GM12864 (cell line): ENCODE data around the gene STRBP.

Source experiments
- DNase-seq: peaks from one replicate; pipeline ENCODE4 v3.0.0-alpha.2; 2011; ENCODE audit warnings: low read depth
- H3K4me3 ChIP-seq: 2 replicates; pipeline ENCODE4 v1.5.1; 2011; ENCODE audit warnings: mild to moderate bottlenecking, low read depth, low read length, control low read depth
- TF ChIP-seq, protein P1 (sequence below): IDR thresholded peaks from 2 replicates; pipeline ENCODE4 v1.5.1; 2011; ENCODE audit warnings: low read depth, mild to moderate bottlenecking, moderate library complexity, low read length, control low read depth, inconsistent platforms; ENCODE audit errors: missing control alignments

The STRBP gene

DNA sequence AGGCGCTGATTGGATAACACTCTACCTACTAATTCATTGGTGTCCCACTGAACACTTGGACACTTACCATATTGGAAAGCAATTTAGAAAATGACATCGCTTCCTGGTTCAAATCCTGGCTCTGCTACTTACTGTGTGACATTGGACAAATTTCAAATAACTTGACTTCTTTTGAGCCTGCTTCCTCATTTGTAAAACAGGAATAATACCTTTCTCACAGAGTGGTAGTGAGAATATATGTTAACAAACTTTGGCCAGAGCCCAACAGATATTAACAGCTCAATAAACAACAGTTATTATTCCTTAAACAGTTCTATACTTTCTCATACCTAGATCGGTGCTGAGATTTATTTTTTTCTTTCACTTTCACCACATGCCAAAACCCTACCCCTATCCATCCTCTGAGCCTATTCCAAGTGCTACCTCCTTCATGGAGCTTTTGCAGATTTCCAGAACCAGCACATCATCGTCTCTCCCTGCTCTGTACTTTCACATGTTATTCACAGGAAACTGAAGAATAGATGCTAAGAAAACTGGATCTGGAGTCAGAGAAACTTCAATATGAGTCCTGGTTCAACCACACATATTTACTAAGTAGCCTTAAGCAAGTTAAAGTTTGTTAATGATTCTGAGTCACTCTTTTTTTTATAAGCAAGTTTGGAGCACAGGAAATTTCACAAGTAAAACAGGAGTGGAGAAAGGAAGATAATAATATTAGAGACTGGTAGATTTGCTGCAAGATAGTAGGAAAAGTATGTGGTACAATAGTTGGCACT is 92.3 kb downstream of the STRBP start:
- peak overlapping the region; percentile 46 for H3K4me3 ChIP-seq
- TF ChIP-seq, protein P1, sequence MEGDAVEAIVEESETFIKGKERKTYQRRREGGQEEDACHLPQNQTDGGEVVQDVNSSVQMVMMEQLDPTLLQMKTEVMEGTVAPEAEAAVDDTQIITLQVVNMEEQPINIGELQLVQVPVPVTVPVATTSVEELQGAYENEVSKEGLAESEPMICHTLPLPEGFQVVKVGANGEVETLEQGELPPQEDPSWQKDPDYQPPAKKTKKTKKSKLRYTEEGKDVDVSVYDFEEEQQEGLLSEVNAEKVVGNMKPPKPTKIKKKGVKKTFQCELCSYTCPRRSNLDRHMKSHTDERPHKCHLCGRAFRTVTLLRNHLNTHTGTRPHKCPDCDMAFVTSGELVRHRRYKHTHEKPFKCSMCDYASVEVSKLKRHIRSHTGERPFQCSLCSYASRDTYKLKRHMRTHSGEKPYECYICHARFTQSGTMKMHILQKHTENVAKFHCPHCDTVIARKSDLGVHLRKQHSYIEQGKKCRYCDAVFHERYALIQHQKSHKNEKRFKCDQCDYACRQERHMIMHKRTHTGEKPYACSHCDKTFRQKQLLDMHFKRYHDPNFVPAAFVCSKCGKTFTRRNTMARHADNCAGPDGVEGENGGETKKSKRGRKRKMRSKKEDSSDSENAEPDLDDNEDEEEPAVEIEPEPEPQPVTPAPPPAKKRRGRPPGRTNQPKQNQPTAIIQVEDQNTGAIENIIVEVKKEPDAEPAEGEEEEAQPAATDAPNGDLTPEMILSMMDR = no peak
- no peak for DNase-seq

DNA sequence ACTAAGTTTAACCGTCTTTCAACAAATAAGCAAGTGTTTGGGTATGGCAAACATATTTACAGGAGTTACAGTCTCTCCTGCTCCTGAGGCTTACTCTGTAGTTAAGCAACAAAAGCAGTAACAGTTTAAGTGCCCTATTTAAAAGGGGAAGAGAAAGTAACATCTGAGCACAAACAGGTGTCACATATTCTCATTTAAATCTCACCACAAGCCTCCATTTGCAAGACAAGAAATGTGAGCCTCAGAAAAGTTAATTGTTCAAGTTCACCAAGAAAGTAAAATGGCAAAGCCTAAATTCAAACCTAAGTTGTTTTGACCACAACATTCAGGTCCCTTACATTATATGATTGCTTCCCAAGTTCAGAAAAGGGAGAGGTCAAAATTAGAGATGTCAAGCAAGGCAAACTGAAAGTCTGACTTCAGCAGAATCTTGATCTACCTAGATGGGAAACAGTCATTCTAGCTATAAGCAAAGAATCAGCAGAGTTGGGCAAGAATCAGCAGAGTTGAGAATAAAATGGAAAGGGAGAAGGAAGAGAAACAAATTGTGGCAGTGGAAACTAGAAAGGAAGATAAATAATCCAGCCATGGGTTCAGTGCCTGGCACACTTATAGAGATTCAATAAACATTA is 93.4 kb downstream of the STRBP start:
- H3K4me3 ChIP-seq = peak overlapping the region; percentile 6; the same call in 1 of the 2 replicates
- TF ChIP-seq, protein P1 = no peak
- DNase-seq = peak; percentile 74

DNA sequence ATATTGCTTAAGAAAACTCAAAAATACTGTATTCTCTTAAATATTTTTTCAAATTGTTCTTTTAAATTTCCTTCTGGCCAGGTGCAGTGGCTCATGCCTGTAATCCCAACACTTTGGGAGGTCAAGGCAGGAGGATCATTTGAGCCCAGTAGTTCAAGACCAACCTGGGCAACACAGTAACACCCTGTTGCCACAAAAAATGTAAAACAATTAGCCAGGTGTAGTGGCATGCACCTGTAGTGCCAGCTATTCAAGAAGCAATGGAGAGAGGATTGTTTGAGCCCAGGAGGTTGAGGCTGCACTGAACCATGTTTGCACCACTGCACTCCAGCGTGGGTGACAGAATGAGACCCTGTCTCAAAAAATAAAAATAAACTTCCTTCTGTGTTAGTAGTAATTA is 94.3 kb downstream of the STRBP start:
- DNase-seq = no peak
- TF ChIP-seq, protein P1 = no peak
- H3K4me3 ChIP-seq = no peak overlapping the region

DNA sequence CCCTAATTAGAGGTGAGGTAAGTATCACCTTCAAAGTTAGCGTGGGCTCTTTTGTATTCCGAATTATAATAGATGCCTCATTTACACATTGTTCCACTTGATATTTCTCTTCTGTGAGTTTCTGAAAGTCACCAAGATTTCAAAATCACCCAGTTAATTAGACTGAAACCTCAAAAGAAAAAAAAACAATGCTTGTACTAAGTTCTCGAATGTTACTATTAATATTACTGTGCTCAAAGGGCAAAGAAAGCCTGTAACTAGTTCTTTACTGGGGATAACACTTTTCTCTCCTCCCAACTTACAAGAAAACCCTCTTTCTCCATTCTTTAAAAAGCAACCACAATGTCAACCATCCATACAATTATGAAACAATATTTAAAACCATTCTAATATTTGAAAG is 98.5 kb downstream of the STRBP start:
- DNase-seq = no peak
- no peak overlapping the region for H3K4me3 ChIP-seq
- TF ChIP-seq, protein P1 = no peak

DNA sequence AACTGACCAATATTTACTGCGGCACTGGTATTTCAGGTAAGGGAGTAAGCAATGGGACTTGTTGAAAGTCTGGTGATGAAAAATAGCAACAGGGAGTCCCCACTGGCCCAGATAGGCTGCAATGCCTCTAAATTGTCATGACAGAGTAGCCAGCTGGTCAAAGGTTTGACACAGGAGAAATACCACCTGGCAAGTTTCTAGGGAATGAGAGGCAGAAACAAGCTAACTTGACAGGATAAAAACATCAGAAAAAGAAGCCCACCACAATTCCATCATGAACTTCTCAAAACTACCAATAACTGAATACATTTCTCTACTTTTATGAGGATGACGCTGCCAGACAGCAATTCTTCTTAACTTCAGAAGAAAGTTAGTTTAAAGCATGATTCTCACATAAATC is 99.8 kb downstream of the STRBP start:
- H3K4me3 ChIP-seq = no peak overlapping the region
- no peak for DNase-seq
- TF ChIP-seq, protein P1 = no peak

DNA sequence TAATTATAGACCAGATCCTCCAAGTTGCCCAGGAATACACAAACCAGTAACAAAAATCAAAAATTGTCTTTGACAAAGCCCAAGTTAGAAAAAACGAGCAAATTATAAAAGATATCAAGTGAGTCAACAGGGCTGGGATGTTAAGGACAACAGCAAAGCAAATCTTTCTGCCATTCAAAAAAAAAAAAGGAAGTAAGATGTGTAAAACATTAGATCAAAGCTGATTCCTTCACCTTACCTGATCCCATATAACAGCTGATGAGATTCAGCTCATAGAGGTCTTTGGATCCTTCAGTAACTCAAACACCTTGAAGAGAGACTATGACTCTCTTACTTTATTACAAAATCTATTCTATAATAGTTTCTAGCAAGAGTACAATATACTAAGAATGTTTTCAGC is 100.9 kb downstream of the STRBP start:
- TF ChIP-seq, protein P1 = no peak
- DNase-seq = no peak
- no peak overlapping the region for H3K4me3 ChIP-seq

DNA sequence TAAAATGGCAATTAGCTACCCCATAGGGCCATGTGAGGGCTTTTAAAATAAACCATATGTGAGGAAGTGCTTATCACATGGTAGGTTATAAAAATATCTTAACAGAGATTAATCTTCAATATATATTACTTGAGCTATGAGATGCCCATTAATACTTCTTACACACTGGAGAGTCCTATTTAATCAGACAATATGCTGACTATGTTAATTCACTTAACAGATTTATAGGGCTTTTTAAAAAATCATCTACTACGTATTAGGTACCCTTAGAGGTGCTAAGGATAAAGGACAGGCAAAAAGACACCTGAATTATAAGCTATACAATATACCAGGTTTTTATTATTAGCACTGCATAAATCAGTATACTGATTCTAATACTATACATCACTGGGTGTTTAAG is 102.6 kb downstream of the STRBP start:
- TF ChIP-seq, protein P1 = no peak
- DNase-seq = no peak
- H3K4me3 ChIP-seq = no peak overlapping the region
